HepG2 (cell line): ENCODE results near the gene PSMB3. TPM values are rescaled to one million over a fixed set of nuclear protein-coding genes. Genes with fewer than 3 reads are reported as not detected.
A peak's percentile ranks its signal among the peaks of the same experiment; 100 is the strongest.

Experiments
- ATF2 ChIP-seq: sonication (generic); formaldehyde crosslinking; IDR thresholded peaks from 2 replicates; pipeline ENCODE4 v1.4.0; 2020; ENCODE audit warnings: missing genetic modification reagents
- ETS1 ChIP-seq: sonication (generic); formaldehyde crosslinking; IDR thresholded peaks from 2 replicates; pipeline ENCODE4 v1.4.0; 2020; ENCODE audit warnings: missing genetic modification reagents
- MAZ ChIP-seq, 2 experiments: sonication (generic) in 1 of 2; formaldehyde crosslinking in 1 of 2; IDR thresholded peaks; 2 replicates each; pipeline versions ENCODE4 v1.5.0 to v1.6.1; 2012 to 2020; ENCODE audit warnings: low read depth in 2 of 2, mild to moderate bottlenecking in 2 of 2, borderline replicate concordance in 1 of 2, improper control_type of control experiment in 1 of 2, low read length in 1 of 2, missing genetic modification reagents in 1 of 2, moderate library complexity in 1 of 2
- NFE2 ChIP-seq: sonication (generic); formaldehyde crosslinking; IDR thresholded peaks from 2 replicates; pipeline ENCODE4 v1.4.0; 2020; ENCODE audit warnings: missing genetic modification reagents
- NR3C1 ChIP-seq: sonication (generic); formaldehyde crosslinking; IDR thresholded peaks from 2 replicates; pipeline ENCODE4 v1.4.0; 2020; ENCODE audit warnings: missing genetic modification reagents
- PAF1 ChIP-seq: IDR thresholded peaks from 2 replicates; pipeline ENCODE4 v1.6.1; 2016; ENCODE audit warnings: missing genetic modification reagents, missing compliant biosample characterization
- REST ChIP-seq, 2 experiments: IDR thresholded peaks; 2 replicates each; pipeline ENCODE4 v1.6.1; 2011 to 2012; ENCODE audit warnings: low read length in 2 of 2, borderline replicate concordance in 1 of 2, low read depth in 1 of 2, mild to moderate bottlenecking in 1 of 2, moderate library complexity in 1 of 2
- SP2 ChIP-seq: sonication (generic); formaldehyde crosslinking; IDR thresholded peaks from 2 replicates; pipeline ENCODE4 v1.5.1; 2020; ENCODE audit warnings: mild to moderate bottlenecking, missing genetic modification reagents
- TARDBP ChIP-seq: sonication (generic); formaldehyde crosslinking; IDR thresholded peaks from 2 replicates; pipeline ENCODE4 v1.8.0; 2022; ENCODE audit warnings: mild to moderate bottlenecking, missing genetic modification reagents
- TBX2 ChIP-seq: sonication (generic); formaldehyde crosslinking; IDR thresholded peaks from 2 replicates; pipeline ENCODE4 v1.5.0; 2020; ENCODE audit warnings: missing genetic modification reagents, mild to moderate bottlenecking, borderline replicate concordance
- U2AF1 ChIP-seq: fragments of 200-400 bp; formaldehyde crosslinking; optimal IDR thresholded peaks from 2 replicates; pipeline ENCODE3; 2017; ENCODE audit warnings: mild to moderate bottlenecking, low read depth, low read length
- ZBTB3 ChIP-seq: sonication (generic); formaldehyde crosslinking; IDR thresholded peaks from 2 replicates; pipeline ENCODE4 v1.4.0; 2020; ENCODE audit warnings: low read depth, mild to moderate bottlenecking, moderate library complexity, missing genetic modification reagents, borderline replicate concordance
- ZNF276 ChIP-seq: sonication (generic); formaldehyde crosslinking; IDR thresholded peaks from 2 replicates; pipeline ENCODE4 v1.4.0; 2020; ENCODE audit warnings: mild to moderate bottlenecking, low read depth, missing genetic modification reagents
- ZSCAN25 ChIP-seq: sonication (generic); formaldehyde crosslinking; IDR thresholded peaks from 2 replicates; pipeline ENCODE4 v1.8.0; 2022; ENCODE audit warnings: mild to moderate bottlenecking, missing genetic modification reagents
- ZZZ3 ChIP-seq: sonication (generic); formaldehyde crosslinking; IDR thresholded peaks from 2 replicates; pipeline ENCODE4 v1.4.0; 2020; ENCODE audit warnings: missing genetic modification reagents, mild to moderate bottlenecking, borderline replicate concordance
- polyA plus RNA-seq, 8 experiments: library from polyadenylated mRNA; depleted of rRNA in 3 of 8; stranded (reverse) in 7 of 8; unstranded in 1 of 8; fragments of >200 nt; fragmentation: Illumina TruSeq in 4 of 8; extraction: Trizol in 4 of 8; gene quantifications; 2 replicates each; pipeline versions ENCODE4 v1.2.1 to v1.2.3, GENCODE V29; 2011 to 2016; ENCODE audit warnings: low read depth in 4 of 8, missing spikeins in 1 of 8, mixed read lengths in 1 of 8; ENCODE audit not compliant: insufficient read depth in 1 of 8
- total RNA-seq, 5 experiments: library from RNA; depleted of rRNA; stranded (reverse); fragments of >200 nt; fragmentation: Illumina TruSeq; extraction: Trizol; gene quantifications; 2 replicates each; pipeline ENCODE4 v1.2.3, GENCODE V29; 2016; ENCODE audit warnings: low read depth in 1 of 5
- TF ChIP-seq, protein P1 (sequence below): sonication (generic); formaldehyde crosslinking; IDR thresholded peaks from 2 replicates; pipeline ENCODE4 v1.5.1; 2020; ENCODE audit warnings: missing genetic modification reagents, mild to moderate bottlenecking, borderline replicate concordance
- TF ChIP-seq, protein P2 (sequence below): sonication (generic); formaldehyde crosslinking; IDR thresholded peaks from 2 replicates; pipeline ENCODE4 v1.8.0; 2022; ENCODE audit warnings: mild to moderate bottlenecking, missing genetic modification reagents, moderate library complexity

PSMB3 gene
- total and polyA plus RNA-seq, 2 of the 13 experiments (the other 11 are each of a cell fraction or from before 2014, with no cell fraction given), result 366 to 517 TPM

GRCh38 chr17:38798614-38799500 is 46.3 kb downstream of the PSMB3 start (continued):
- no peak for TF ChIP-seq ETS1 (CRISPR knock-in tag)
- TF ChIP-seq MAZ (IDR thresholded peaks at IDR 0.05; ENCODE audit: borderline replicate concordance, low read depth, low read length), result no peak; the same call in 1 of the 2 replicates
- peak; percentile 22 for TF ChIP-seq MAZ (CRISPR knock-in tag; IDR thresholded peaks at IDR 0.05; ENCODE audit: low read depth)
- TF ChIP-seq TBX2 (CRISPR knock-in tag), result peak; percentile 14; the same call in 1 of the 2 replicates
- TF ChIP-seq NFE2, result no peak
- TF ChIP-seq SP2 (CRISPR knock-in tag), result peak; percentile 46; the same call in 1 of the 2 replicates
- TF ChIP-seq ATF2 (CRISPR knock-in tag), result no peak
- TF ChIP-seq, protein P1, sequence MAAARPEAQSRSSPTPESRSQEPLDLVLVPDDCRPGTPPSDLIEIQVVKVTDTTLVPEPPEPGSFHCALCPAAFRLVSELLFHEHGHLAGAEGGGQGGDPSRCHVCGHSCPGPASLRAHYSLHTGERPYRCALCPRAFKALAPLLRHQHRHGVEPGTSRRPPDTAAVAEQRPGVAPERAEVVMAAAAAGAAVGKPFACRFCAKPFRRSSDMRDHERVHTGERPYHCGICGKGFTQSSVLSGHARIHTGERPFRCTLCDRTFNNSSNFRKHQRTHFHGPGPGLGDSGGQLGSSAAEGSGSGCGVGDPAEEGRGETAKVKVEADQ, result no peak
- TF ChIP-seq, protein P2, sequence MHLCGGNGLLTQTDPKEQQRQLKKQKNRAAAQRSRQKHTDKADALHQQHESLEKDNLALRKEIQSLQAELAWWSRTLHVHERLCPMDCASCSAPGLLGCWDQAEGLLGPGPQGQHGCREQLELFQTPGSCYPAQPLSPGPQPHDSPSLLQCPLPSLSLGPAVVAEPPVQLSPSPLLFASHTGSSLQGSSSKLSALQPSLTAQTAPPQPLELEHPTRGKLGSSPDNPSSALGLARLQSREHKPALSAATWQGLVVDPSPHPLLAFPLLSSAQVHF (CRISPR knock-in tag), result peak; percentile 13; the same call in 1 of the 2 replicates
- no peak for TF ChIP-seq ZNF276 (CRISPR knock-in tag)
- TF ChIP-seq ZBTB3, result no peak; the same call in 1 of the 2 replicates
- no peak for TF ChIP-seq REST (IDR thresholded peaks at IDR 0.05; ENCODE audit: borderline replicate concordance in 1 of 2, low read depth in 1 of 2, low read length in 2 of 2)
- no peak for TF ChIP-seq PAF1 (CRISPR knock-in tag)
- TF ChIP-seq ZZZ3 (CRISPR knock-in tag), result no peak; the same call in 1 of the 2 replicates
- no peak for TF ChIP-seq NR3C1 (CRISPR knock-in tag)
- TF ChIP-seq TARDBP (CRISPR knock-in tag), result no peak
- no peak for TF ChIP-seq U2AF1
- TF ChIP-seq ZSCAN25 (CRISPR knock-in tag), result peak; percentile 58; the same call in 1 of the 2 replicates
